CMK (cell line): Measurements from ENCODE around the gene NT5M.

Experiments used
- DNase-seq: peaks from one replicate; pipeline ENCODE4 v3.0.0-alpha.2; 2010; ENCODE audit warnings: low read depth

Gene NT5M

DNA sequence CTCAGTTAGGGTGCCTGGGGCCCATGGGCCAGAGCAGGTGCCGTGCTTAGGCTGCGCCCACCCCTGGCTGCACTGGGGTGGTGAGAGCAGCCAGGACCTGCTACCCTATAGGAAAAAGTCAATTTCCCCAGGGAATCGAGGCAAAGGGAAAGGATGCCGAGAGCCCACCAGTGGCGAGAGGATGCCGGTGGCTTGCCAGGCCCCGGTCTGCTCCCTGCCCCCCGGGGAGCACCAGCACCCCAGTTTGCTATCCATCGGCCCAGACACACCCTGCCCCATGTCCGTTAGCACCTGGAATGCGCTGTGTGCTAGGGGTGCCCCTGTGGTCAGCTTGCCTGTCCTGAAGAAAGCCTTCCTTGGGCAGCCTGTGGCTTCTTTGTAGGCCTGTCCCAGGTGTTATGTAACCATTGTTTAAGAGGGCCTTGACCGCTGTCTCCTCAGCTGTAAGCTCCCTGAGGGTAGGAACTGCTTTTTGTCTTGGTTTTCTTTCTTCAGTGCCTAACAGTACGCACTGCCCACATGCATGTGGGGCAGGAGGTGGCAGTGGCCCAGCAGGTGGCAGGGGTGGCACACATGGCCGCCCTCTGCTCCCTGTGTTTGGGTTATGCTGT lies 40.8 kb downstream of the NT5M start:
- no peak for DNase-seq

GRCh38 chr17:17344507-17345293 lies 41.5 kb downstream of the NT5M start:
- no peak for DNase-seq

- no peak for DNase-seq
Observed at GRCh38 chr17:17345294-17345597, 42.1 kb downstream of the NT5M start.

DNA sequence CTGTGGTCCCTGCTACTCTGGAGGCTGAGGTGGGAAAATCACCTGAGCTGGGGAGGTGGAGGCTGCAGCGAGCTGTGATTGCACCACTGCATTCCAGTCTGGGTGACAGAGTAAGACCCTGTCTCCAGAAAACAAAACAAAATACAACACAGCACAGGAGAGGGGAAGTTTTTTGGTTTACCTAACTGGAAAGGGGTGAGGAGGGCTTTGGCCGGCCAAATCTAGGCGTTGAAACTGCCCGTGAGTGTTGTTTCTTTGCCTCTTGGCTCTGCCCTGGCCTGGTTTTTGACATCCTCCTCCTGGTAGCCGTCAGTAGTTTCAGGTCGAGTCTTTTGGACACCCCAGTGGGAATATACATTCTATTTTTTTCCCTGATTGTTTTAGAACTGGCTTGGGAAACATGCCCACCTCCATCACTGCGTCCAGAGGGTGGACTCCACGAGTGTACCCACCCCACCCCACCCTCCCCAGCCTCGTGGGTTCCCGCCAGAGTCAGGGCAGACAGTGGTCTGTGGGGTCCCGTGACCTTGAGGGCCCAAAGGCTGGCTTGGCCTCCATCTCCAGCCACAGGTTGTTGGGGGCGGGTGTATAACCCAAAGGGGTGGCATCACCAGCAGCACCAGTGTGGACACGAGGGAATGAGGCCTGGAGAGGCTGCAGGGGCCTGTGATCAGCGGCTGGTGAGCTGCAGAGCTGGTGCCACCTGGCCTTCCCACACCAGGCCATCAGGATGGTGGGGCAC lies 42.7 kb downstream of the NT5M start:
- no peak for DNase-seq

DNA sequence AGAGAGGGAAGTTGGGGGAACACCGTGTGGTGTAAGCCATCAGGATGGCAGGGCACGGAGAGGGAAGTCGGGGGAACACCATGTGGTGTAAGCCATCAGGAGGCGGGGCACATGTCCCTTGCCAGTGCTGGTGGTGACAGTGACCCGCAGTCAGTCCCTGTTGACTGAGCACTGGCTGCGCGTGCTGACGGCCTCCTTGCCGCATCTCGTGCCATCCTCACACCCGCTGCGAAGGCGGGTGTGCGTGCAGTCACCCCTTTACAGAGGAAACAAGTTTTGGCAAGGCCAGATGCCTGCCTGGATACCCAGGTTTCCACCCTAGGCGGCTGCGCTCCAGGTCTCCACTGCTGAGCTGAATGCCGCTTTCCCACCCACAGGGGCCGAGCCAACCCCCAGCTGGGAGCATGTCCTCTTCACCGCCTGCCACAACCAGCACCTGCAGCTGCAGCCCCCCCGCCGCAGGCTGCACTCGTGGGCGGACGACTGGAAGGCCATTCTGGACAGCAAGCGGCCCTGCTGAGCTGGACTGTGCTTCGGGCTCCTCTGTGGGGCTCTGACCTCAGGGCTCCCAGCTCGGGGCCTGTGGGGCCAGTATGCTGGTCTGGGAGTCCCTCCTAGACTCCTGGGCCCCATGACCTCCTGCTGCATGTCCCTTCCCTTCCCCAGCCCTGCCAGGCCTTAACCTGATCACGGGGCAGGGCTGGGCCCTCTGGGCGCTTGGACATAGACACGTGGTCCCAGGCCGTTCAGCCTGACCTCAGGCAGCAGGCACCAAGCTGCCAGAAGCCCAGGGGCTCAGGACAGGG lies 43.5 kb downstream of the NT5M start:
- no peak for DNase-seq

GRCh38 chr17:17347234-17347955 lies 44.2 kb downstream of the NT5M start:
- no peak for DNase-seq

GRCh38 chr17:17347956-17348871 lies 45.0 kb downstream of the NT5M start:
- no peak for DNase-seq

DNA sequence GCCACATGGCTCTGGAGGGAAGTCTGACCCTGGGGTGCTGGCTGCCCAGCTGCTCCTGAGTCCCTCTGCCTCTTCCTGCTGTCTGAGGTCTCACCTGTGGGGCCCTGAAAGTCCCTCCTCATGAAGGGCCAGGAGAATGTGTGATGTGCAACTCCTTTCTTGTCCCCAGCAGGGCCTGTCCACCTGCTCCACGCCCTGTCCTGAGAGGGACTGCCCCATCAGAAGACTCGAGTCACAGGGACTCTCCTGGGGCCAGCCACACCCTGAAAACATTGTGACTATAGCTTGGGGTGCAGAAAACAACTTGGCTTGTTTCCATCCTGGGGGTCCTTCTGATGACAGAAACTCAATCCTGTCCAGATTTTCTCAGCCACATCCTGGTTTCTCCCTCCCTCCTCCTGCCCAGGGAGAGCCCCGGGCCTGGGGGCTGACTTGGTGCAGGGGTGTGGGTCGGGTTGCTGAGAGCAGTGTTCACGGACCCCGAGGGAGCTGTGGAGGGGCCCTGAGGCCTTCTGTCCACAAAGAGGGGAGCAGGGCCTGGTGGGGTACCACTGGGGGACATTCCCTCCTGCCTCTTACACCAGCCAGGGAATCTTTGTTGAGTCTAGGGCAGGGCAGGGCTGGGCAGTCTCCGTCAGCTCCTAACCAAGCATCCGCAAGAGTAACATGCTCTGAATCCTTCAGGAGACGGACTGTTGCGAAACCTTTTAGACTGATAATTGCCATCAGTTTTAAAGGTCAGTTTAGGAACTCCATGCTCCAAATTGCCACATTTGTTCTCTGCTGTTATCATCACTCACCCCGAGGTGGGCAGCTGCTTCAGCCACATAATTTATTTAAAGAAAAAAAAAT lies 45.9 kb downstream of the NT5M start:
- no peak for DNase-seq

- DNase-seq: no peak
Observed at GRCh38 chr17:17349724-17350106, 46.5 kb downstream of the NT5M start.

GRCh38 chr17:17350491-17351355 lies 47.5 kb downstream of the NT5M start:
- DNase-seq: no peak

- no peak for DNase-seq
Observed at GRCh38 chr17:17351356-17351891, 48.3 kb downstream of the NT5M start.

DNA sequence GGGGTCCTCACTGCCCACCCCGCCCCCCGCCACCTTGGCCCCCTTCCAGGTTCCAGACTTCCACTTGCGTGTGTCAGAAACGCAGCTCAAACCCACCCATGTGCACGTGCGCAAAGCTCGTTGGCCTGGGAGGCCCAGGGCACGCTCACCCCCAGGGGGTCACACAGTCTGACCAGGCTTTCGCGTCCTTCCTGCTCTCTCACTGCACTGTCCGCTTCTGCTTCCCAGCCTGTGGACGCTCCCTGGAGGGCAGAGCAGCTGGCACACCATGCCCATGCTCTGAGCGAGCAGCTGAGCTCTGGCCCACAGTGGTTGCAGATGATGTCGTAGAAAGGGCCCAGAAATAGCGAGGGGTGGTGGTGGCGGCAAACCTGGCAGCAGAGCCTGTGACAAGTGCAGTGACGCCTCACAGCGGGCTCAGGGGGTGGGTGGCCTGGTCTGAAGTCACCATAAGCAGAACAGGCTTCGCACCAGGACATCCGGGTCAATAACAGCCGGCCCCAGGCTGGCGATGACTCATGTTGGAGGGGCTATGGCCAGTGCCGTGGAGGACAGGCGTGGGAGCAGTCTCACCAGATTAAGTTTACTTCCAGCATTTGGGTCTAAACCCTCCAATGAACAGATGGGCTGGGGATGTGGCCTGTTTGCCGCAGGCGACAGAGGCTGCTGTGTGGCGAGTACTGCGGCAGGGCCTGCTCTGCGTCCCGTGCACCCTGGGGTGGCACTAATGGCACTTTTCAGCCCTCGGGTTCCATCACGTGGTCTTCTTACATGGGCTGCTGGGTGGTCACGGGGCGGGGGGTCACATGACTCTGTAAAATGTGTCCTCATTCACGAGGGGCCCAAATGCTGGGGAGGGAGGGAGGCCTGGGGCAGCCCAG lies 49.0 kb downstream of the NT5M start:
- no peak for DNase-seq

- DNase-seq: no peak
Observed at GRCh38 chr17:17352836-17353624, 49.9 kb downstream of the NT5M start.

DNA sequence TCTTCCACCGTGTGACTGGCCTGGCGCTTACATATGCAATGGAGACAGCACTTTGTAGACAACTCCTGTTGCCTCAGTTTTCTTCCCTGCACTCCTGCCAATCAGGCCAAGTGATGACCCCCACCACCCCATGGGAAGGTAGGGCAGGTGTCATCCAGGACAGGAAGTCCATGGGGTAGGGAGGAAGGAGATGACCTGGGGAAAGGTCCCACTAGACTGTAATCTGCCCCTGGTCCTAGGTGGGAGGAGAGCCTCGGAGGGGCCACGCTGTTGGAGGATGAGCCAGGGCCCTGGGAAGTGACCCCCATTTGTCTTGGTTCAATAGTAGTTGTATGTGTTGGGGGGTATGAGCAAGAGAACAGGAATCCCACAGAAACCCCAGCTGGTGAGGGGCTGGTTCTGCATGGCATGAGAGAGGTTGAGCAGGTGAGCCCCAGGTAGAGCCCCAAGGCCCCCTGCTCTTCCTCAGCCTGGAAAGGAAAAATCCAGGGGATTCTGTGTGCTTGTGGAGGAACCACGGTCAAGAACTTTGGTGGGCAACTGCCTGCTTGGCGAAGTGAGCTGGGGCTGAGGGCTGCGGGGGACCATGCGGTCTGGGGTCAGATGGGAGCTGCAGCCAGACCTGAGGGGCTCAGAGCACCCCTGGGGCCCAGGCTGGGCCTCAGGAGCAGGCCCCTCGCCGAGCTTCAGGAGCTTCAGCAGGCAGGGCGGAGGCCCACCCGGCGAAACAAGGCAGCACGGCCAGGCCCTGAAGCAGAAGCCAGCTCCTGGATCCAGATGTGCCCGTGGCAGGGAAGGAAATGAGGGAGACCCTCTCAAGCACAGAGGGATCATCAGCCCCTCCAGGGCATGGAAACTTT lies 50.7 kb downstream of the NT5M start:
- no peak for DNase-seq

DNA sequence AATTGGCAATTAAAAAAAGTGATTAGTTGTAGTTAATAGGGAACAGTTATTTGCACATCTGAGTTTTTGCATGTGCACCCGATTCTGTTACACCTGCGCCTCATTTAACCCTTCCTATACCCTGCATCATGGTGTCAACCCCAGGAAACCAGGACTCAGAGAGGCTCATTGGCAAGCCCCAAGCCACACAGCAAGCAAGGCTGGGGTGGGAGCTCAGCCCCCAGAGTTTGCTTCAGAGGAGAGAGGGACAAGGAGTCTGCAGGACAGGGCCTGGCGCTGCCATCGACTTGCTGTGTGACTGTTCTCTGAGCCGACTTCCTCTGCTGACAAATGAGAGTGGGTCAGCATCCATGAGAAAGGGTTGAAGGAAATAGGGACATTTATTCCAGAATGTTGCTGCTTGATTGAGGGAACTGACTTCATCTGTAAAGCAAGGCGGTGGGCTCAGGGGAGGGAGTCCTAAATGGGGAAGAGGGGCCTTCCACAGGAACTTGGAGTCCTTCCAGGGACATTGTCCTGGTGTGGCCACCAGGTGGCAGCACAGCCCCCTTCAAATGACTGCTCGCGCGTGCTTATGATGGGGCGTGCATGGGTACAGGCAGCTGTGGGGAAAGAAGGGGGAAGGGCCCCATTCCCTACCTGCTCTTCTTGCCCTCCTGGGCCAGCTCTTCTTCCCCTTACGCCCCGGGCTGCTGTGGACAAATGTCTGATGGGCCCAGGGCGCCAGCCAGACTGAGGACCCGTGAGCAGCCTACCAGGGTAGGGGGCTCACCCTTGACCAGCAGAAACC lies 51.6 kb downstream of the NT5M start:
- DNase-seq: peak; percentile 41
